ENCODE data around the gene PLOD1.

GRCh38 chr1:11908095-11908675, 26.3 kb upstream of the PLOD1 start:
- peak; percentile 100 for TF ChIP-seq POLR2AphosphoS5 (IDR thresholded peaks at IDR 0.05; ENCODE audit: low read depth, low read length)
- peak; percentile 17; the same call in 1 of the 2 replicates for TF ChIP-seq TAF1 (IDR thresholded peaks at IDR 0.05; ENCODE audit: borderline replicate concordance, insufficient read depth, low read length)
- peak; percentile 97 for TF ChIP-seq SIN3A (IDR thresholded peaks at IDR 0.05; ENCODE audit: borderline replicate concordance, insufficient read depth, low read length)
- TF ChIP-seq, protein P1, sequence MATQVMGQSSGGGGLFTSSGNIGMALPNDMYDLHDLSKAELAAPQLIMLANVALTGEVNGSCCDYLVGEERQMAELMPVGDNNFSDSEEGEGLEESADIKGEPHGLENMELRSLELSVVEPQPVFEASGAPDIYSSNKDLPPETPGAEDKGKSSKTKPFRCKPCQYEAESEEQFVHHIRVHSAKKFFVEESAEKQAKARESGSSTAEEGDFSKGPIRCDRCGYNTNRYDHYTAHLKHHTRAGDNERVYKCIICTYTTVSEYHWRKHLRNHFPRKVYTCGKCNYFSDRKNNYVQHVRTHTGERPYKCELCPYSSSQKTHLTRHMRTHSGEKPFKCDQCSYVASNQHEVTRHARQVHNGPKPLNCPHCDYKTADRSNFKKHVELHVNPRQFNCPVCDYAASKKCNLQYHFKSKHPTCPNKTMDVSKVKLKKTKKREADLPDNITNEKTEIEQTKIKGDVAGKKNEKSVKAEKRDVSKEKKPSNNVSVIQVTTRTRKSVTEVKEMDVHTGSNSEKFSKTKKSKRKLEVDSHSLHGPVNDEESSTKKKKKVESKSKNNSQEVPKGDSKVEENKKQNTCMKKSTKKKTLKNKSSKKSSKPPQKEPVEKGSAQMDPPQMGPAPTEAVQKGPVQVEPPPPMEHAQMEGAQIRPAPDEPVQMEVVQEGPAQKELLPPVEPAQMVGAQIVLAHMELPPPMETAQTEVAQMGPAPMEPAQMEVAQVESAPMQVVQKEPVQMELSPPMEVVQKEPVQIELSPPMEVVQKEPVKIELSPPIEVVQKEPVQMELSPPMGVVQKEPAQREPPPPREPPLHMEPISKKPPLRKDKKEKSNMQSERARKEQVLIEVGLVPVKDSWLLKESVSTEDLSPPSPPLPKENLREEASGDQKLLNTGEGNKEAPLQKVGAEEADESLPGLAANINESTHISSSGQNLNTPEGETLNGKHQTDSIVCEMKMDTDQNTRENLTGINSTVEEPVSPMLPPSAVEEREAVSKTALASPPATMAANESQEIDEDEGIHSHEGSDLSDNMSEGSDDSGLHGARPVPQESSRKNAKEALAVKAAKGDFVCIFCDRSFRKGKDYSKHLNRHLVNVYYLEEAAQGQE (IDR thresholded peaks at IDR 0.05; ENCODE audit: insufficient read depth in 1 of 2, low read depth in 2 of 2, low read length in 2 of 2): no peak
- no peak for TF ChIP-seq FOXP2 (optimal IDR thresholded peaks at IDR 0.05; ENCODE audit: borderline replicate concordance, extremely low read depth, extremely low read length, insufficient read depth)

Measured in PFSK-1 (cell line).